Stimulated activated CD4-positive, alpha-beta T cell treated with anti-CD3 and anti-CD28 coated beads, Interleukin-12 subunit alpha, Interleukin-12 subunit beta, amount 100 ng/mL, for 48 hours (primary cell): ENCODE data around the gene CSTPP1.
"Not testable (repeated sequence)": the region's sequence is repeated elsewhere in the genome, so short reads cannot be mapped to it uniquely, and the experiment has no call there.

Source experiments
- DNase-seq, 3 donors: peaks; one replicate each; pipeline ENCODE4 v3.0.0-alpha.2; 2020; ENCODE audit warnings: low read depth in 2 of 3, low spot score in 1 of 3

CSTPP1 gene

DNA sequence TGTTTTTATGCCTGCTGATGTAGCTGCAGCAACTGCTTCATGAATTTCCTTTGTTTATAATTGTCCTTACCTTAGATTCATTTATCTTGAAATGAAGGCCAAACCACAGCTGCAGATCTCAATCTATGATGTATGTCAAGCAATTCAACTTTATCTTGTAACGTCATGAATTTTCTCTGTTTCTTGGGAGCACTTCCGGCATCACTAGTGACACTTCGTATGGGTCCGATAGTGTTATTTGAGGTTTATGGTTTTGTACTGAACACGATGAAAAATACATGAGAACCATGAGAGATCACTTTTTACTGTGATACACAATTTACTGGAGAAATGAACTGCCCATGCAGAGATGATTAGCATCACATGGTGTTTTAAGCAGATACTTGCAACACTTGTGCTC is 98.5 kb downstream of the CSTPP1 start:
- no peak for DNase-seq

DNA sequence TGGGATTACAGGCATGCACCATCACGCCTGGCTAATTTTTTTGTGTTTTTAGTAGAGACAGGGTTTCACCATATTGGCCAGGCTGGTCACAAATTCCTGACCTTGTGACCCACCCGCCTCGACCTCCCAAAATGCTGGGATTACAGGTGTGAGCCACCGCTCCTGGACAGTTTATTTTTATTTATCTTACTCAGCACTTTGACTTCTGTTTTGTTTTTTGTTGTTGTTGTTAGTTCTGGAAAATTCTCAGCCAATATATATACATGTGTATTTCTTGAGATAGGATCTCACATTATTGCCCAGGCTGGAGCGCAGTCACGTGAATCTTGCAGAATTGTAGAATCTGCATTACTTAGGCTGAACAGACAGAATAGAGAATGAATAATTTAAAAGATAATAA is 107.6 kb downstream of the CSTPP1 start:
- no peak for DNase-seq

GRCh38 chr11:47047972-47048371 is 111.4 kb downstream of the CSTPP1 start:
- no peak for DNase-seq

- no peak for DNase-seq
These were observed 113.7 kb downstream of the CSTPP1 start for GRCh38 chr11:47050284-47050683.

DNA sequence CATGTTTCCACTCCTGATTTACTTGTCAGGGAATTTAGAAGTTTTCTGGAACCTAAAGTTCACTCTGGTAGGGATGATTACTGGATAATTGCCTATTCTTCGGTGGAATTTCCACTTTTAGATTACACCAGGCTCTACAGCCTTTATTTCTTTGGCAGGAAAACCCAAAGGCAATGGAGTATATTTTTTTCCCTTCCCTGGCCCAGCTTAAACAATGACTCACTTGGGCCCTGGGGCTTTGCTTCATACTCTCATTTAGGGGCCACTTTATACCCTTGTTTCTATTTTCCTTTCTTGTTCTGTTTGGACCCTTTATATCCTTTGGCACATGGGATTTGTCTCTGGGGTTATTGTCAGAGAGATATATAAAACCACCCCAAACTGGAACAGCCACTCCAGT is 114.7 kb downstream of the CSTPP1 start:
- DNase-seq: no peak

DNA sequence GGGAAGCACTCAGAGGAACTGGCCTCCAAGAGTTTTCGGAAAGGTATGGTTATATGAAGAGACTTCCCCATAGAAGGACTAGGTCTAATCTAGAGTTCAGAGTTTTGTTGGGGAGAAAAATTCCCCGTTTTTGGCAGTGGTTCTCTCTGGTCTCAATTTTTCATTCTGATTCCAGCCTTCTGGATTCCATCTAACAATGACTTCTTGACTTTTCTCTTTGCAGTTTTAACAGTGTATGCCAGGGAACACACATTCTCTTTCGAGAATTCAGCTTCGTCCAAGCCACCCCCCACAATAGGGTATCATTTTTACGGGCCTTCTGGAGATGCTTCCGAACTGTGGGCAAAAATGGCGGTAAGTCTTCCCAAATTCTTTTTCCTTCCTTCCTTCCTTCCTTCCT is 115.6 kb downstream of the CSTPP1 start:
- DNase-seq: no peak

- no peak for DNase-seq
These were observed 116.0 kb downstream of the CSTPP1 start for GRCh38 chr11:47052576-47052975.

GRCh38 chr11:47055534-47055933 is 119.0 kb downstream of the CSTPP1 start:
- no peak for DNase-seq

DNA sequence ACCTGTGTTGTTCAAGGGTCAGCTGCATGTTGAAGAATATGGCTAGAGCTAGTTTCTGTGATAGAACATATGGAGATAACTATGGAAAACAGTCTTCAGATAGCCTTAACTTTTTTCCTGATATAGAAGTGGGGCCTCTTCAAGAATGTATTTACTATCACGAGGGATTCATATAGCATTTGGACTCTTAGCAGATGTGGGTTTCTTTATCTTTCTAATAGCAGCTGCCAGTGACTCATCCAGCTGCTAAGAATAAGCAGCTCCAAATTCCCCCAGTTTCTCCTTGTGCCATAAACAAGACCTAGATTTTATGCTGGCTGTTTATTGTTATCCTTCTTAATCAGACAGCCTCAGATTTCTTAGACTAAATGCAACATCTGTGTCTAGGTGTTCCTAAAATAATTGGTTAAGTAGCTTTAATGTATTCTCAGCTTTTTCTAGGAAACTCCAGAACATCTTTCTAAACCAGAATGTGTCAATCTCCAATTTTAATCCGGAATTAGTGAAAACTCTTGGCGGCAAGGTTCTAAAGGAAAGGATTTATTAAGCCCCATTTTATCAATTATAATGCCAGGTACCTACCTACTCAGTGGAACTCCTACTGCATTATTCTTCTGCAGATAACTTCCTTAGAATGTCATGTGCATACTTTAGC is 119.8 kb downstream of the CSTPP1 start:
- DNase-seq: no peak

DNA sequence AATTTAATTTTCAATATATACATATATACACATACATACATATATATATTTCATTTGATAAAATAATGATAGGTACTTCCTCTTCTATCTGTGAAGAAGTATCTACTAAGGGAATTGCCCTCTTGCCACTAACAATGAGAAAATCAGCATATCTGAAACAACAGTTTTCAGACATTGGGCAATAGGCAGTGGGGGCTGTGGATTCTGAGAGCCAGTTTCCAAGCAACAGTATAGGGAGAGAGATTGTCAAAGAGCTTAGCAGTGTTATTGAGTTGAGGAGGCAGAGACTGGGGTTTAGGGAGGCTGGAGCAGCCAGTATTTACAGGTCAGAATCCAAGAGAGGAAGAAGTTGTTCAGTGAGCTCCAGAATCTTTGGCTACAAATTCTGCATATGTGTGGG is 120.8 kb downstream of the CSTPP1 start:
- no peak for DNase-seq

- no peak for DNase-seq
These were observed 124.2 kb downstream of the CSTPP1 start for GRCh38 chr11:47060807-47061206.

DNA sequence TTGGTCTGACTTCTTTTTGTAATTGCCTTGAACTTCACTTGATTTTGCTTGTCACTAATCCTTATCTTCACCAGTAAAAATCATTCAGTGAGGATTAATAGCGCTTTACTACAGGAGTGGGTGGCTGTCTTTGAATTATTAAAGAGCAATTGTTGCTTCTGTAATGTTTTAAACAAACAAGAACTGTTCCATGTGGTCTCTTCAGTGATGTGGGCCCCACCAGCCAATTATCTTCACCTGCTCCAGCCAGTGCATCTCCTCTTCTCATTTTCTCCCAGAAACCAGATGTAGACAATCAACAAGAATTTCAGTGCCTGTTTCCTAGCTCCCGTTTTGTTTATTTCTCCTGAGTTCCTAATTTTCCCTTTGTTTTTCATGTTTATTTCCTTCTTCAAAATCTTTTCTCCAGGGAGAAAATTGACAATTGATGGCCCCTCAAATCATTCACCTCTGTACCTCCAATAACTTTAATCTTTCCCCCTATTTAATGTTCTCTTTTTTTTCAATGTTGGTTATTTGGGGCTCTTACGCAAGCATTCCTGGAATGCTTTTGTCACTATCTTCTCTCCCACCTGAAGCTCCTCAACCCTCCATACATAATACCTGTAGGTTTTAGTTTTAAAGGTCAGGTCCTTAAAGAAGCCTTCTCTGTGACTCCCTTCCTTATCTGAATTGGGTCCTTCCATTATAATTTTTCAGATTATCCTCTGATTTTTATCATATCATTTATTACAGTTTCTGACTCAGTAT is 125.0 kb downstream of the CSTPP1 start:
- DNase-seq: no peak

- no peak for DNase-seq
These were observed 126.2 kb downstream of the CSTPP1 start for GRCh38 chr11:47062736-47063135.

- no peak for DNase-seq
These were observed 130.8 kb downstream of the CSTPP1 start for GRCh38 chr11:47067401-47067800.

- DNase-seq: no peak
These were observed 134.2 kb downstream of the CSTPP1 start for GRCh38 chr11:47070769-47071168.

DNA sequence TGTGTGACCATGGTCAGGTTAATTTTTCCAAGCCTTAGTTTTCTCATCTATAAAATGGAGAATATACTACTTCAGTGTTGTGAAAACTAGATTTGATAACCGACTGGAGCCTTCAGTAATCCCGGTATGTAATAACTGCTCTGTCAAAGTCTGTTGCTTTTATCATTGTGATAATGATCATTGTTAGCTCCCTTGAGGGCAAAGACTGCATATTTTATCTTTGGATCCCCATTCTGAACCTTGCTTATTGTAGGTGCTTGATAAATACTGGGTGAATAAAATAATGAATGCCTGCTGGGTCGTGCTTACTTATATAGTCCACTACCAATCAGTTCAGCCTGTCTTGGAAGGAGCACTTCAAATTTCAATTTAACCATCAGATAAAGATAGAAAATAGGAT is 134.8 kb downstream of the CSTPP1 start:
- DNase-seq: no peak

GRCh38 chr11:47071791-47072261 is 135.3 kb downstream of the CSTPP1 start:
- DNase-seq: no peak

- no peak for DNase-seq
These were observed 142.4 kb downstream of the CSTPP1 start for GRCh38 chr11:47078751-47079521.

DNA sequence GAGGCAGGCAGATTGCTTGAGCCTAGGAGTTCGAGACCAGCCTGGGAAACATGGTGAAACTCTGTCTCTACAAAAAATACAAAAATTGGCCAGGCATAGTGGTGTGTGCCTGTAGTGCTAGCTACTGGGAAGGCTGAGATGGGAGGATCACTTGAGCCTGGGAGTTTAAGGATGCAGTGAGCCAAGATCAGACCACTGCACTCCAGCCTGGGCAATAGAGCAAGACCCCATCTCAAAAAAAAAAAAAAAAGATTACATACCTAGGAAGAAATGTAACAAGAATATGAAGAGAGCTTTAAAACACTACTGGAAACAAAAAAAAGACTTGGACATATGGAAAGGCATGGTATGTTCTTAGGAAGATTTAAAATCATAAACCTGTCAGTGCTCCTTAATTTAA is 144.2 kb downstream of the CSTPP1 start:
- DNase-seq: not testable (repeated sequence)

DNA sequence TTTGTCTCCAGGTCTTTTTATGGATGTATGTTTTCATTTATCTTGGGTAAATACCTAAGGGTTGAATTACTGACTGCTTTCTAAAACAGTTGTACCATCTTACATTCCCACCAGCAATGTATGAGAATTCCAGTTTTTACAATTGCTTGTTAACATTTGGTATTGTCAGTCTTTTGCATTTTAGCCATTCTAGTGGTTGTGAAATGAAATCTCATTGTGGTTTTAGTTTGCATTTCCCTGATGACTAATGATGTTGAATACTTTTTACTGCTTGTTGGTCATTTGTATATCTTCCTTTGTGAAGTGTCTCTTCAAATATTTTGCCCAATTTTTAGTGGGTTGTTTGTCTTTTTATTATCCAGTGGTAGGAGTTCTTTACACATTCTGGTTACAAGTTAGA is 147.4 kb downstream of the CSTPP1 start:
- DNase-seq: no peak

GRCh38 chr11:47087801-47088200 is 151.2 kb downstream of the CSTPP1 start:
- no peak for DNase-seq

DNA sequence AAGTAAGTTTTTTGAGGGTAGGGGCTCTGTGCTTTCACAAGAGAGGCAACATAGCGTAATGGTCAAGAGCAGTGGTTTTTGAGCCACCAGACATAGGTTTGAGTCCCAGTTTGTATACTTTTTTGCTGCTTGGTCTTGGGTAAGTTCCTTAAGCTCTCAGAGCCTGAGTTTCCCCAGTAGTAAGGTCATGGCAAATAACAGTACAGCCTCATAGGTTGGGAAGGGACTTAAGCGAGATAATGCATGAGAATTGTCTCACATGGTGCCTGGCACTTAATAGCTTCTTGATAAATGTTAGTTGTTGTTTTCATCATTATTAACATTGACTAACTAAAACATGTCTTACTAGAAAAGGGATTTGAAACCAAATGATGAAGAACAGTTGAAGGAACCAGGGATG is 157.0 kb downstream of the CSTPP1 start:
- no peak for DNase-seq
